ENCODE data around the gene SLITRK2.

DNA sequence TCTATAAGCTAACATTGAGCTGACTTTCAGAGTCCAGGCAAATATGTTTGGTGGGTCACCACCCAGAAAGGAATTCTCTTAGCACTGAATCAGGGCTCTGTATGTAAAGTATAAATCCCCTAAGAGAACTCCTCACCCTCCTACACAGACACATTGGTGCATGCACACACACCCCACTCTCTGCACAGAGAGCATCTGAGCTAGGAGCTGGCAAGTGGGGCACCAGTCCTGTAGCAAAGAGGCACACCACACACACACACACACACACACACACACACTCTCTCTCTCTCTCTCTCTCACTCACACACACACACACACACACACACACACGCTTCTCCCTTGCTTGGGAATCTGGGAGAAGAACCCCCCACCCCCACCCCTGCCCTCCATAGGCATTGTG lies 3.2 kb downstream of the SLITRK2 start:
- TF ChIP-seq, protein P1, sequence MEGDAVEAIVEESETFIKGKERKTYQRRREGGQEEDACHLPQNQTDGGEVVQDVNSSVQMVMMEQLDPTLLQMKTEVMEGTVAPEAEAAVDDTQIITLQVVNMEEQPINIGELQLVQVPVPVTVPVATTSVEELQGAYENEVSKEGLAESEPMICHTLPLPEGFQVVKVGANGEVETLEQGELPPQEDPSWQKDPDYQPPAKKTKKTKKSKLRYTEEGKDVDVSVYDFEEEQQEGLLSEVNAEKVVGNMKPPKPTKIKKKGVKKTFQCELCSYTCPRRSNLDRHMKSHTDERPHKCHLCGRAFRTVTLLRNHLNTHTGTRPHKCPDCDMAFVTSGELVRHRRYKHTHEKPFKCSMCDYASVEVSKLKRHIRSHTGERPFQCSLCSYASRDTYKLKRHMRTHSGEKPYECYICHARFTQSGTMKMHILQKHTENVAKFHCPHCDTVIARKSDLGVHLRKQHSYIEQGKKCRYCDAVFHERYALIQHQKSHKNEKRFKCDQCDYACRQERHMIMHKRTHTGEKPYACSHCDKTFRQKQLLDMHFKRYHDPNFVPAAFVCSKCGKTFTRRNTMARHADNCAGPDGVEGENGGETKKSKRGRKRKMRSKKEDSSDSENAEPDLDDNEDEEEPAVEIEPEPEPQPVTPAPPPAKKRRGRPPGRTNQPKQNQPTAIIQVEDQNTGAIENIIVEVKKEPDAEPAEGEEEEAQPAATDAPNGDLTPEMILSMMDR (IDR thresholded peaks at IDR 0.05 in 4 of 5, conservative IDR thresholded peaks at IDR 0.05 in 1 of 5) = no peak
- no peak for TF ChIP-seq POLR2A (IDR thresholded peaks at IDR 0.05)

Measured in gastrocnemius medialis (tissue), 4 donors.